ENCODE data around the gene ECE2.

DNA sequence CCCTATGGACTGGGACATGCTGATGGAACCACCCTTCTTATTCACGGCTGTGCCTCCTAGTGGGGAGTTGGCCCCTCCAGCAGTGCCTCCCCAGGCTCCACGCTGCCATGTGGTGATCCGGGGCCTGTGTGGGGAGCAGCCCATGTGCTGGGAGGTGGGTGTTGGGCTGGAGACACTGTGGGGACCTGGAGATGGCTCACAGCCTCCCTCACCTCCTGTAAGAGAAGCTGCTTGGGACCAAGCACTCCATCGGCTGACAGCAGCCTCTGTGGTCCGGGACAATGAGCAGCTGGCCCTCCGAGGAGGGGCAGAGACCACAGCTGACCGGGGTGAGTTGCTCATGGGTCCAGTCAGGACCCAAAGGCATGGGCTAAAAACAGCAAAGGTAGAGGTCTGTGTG is 36.1 kb upstream of the ECE2 start:
- TF ChIP-seq HDAC2 (IDR thresholded peaks at IDR 0.05) = no peak
- TF ChIP-seq RFX5 (IDR thresholded peaks at IDR 0.05) = no peak
- TF ChIP-seq, protein P1, sequence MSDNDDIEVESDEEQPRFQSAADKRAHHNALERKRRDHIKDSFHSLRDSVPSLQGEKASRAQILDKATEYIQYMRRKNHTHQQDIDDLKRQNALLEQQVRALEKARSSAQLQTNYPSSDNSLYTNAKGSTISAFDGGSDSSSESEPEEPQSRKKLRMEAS (IDR thresholded peaks at IDR 0.05) = no peak
- TF ChIP-seq, protein P2, sequence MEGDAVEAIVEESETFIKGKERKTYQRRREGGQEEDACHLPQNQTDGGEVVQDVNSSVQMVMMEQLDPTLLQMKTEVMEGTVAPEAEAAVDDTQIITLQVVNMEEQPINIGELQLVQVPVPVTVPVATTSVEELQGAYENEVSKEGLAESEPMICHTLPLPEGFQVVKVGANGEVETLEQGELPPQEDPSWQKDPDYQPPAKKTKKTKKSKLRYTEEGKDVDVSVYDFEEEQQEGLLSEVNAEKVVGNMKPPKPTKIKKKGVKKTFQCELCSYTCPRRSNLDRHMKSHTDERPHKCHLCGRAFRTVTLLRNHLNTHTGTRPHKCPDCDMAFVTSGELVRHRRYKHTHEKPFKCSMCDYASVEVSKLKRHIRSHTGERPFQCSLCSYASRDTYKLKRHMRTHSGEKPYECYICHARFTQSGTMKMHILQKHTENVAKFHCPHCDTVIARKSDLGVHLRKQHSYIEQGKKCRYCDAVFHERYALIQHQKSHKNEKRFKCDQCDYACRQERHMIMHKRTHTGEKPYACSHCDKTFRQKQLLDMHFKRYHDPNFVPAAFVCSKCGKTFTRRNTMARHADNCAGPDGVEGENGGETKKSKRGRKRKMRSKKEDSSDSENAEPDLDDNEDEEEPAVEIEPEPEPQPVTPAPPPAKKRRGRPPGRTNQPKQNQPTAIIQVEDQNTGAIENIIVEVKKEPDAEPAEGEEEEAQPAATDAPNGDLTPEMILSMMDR (IDR thresholded peaks at IDR 0.05) = no peak
- no peak for TF ChIP-seq POLR2AphosphoS2 (conservative IDR thresholded peaks at IDR 0.05; ENCODE audit: low read length)
- TF ChIP-seq MYC (IDR thresholded peaks at IDR 0.05; ENCODE audit: borderline replicate concordance, low read length) = no peak
- no peak for TF ChIP-seq ZNF302 (CRISPR knock-in tag; IDR thresholded peaks at IDR 0.05)
- no peak for TF ChIP-seq PHF8 (IDR thresholded peaks at IDR 0.05; ENCODE audit: borderline replicate concordance, low read depth)
- no peak for TF ChIP-seq HOXA7 (CRISPR knock-in tag; IDR thresholded peaks at IDR 0.05)
- no peak for TF ChIP-seq RCOR1 (IDR thresholded peaks at IDR 0.05; ENCODE audit: low read depth, low read length)
- no peak for TF ChIP-seq NR3C1 (IDR thresholded peaks at IDR 0.05)
- TF ChIP-seq EP300 (IDR thresholded peaks at IDR 0.05) = no peak
- TF ChIP-seq SMC3 (IDR thresholded peaks at IDR 0.05) = no peak
- no peak for TF ChIP-seq ESRRA (IDR thresholded peaks at IDR 0.05; ENCODE audit: borderline replicate concordance, low read length)

All from A549 (cell line).